Smooth muscle cell of the umbilical artery (primary cell): ENCODE results near the gene CD8B2. TPM values are rescaled to one million over a fixed set of nuclear protein-coding genes. Genes with fewer than 3 reads are reported as not detected.

Experiments
- total RNA-seq: library from RNA; depleted of rRNA; stranded (reverse); fragments of >200 nt; gene quantifications from 2 replicates; pipeline ENCODE4 v1.2.3, GENCODE V29; 2014

The CD8B2 gene
- not detected in 2 replicates for total RNA-seq

DNA sequence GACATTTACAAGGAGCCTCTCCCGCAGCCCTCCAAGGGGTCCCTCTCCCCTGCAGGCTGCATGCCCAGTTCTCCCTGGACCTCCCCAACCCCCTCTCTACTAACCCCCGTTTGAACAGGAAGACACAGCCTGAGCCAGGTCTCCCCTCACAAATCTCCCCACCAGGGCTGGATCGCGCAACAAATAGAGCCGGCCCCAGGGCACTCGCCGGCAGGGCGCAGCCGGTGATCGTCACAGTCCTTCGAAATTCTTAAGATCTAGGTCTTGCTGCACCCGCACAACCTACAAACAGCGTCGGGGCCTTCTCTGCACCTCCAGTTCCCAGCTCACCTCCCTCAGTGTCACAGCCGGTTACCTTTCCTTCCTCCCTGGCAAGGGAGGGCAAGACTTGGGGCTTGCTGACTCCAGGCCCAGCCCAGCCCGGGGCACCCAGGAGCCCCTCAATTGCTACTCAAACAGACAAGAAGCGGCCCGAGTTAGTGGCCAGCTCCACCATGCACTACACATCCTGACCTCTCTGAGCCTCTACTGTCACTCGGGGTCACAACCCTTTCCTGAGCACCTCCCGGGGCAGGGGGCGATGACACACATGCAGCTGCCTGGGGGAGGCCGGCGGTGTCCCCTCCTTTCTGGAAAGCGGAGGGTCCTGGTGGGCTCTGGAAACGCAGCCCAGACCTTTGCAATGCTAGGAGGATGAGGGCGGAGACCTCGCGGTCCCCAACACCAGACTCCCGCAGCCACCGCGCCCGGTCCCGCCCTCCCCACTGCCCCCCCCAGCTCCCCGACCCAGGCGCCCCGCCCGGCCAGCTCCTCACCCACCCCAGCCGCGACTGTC, at the start of gene CD8B2:
TSS of gene CD8B2 (plus strand) at position 814 of the 835 bp plus-strand sequence. CDS start 63 bp downstream, outside the sequence.

GRCh38 chr2:106468107-106468506, 19.1 kb upstream of the CD8B2 start, which contains the start of gene RGPD3:
Gene RGPD3 (minus strand): TSS chr2:106468413. CDS start chr2:106468288, 125 bp downstream.

Other genes starting within 250 kb of the CD8B2 start
- gene RGPD3, start 19.0 kb upstream of the CD8B2 start, total RNA-seq = 0.30 and 0.37 TPM in 2 replicates